ENCODE measurements around the gene CHRDL2.

CHRDL2 gene

DNA sequence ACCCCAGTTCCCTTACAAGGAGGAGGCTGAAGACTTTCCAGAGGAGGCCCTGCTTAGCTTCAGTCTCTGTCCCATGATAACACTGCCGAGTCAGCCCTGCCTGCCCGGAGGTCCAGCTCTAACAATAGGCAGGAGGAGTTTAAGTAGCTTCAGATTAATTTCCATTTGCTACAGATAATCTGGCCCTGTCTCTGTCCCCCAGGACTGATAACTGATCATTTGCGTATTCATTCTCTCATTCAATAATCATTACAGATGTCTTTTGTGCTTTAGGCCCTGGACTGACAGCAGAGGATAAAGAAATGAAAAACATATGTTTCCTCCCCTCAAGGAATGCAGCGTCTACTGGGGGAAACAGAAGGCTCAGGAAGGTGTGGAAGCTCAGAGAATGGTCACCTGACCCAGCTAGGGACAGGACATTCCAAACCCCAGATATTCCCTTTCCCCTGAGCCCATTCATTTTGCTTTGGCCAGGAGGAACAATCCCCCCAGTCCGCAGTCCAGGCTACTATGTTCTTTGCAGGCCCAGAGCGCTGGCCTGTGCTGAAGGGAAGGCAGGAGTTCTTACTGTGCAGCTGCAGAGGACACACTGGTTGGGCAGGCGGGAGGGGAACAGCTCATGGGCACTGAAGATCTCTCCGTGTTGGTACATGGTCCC, 20.8 kb downstream of the CHRDL2 start:
- no peak for ATAC-seq
- no peak for DNase-seq

GRCh38 chr11:74709175-74709574, 22.1 kb downstream of the CHRDL2 start:
- no peak for ATAC-seq
- DNase-seq = no peak

DNA sequence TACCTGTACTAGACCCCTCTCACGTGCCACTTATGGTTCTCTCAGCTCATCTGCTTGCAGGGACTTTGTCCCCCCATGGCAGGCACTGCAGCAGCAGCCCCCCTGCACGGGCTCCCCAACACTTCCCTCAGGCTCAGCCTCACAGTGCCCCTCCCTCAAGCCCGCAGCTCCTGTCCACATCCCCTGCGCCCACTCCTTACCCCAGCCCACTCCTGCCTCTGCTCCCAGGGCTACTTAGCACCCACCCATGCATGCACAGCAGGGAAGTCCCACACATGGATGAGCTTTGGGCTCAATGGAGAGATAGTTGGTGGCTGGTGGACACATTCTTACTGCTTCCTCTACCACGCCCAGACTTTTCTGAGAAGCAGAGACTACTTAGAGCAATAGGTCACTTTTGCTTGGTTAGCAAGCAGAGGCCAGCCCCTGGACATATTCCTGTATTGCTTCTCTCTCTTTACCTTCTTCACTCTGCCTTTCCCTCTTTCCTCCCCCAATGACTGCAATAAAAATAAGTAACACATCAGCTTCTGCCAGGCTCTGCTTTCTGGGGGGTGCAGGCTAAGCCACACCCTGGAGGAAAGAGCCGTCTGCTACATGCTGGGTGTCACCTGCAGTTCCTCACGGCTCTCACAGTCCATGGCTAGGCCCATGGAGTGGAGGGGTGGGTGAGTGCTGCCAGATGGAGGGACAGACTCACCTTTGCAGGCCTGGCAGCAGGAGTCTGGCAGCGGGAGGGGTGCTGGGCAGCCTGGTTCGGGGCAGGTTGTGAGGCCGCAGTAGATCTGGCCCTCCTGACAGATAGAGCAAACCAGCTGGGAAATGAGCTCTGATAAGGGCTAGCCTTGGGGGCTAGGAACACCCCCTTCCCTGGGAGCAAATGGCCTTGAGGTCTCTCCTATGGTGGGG, 23.4 kb downstream of the CHRDL2 start:
- ATAC-seq = no peak
- no peak for DNase-seq

DNA sequence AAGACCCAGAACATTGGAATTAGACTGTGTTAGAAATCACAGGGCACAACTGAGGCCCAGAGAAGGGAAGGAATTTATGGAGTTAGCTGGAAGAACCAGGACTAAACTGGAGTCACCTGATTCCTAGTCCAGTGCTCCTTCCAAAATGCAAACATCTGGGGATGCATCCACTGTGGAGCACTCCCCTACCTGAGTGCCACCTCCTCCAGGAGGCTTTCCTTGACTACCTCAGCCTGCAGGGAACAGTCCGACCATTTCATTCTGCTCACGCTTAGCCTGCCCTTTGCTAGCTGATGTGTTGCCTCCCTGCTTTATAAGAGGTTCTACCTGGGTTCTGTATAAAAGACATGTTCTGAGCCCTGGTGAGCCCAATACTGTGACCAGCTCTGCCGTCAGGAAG, 24.0 kb downstream of the CHRDL2 start:
- DNase-seq (no peak), ATAC-seq (no peak)

GRCh38 chr11:74703211-74703610, 28.0 kb downstream of the CHRDL2 start:
- ATAC-seq (no peak), DNase-seq (no peak)

DNA sequence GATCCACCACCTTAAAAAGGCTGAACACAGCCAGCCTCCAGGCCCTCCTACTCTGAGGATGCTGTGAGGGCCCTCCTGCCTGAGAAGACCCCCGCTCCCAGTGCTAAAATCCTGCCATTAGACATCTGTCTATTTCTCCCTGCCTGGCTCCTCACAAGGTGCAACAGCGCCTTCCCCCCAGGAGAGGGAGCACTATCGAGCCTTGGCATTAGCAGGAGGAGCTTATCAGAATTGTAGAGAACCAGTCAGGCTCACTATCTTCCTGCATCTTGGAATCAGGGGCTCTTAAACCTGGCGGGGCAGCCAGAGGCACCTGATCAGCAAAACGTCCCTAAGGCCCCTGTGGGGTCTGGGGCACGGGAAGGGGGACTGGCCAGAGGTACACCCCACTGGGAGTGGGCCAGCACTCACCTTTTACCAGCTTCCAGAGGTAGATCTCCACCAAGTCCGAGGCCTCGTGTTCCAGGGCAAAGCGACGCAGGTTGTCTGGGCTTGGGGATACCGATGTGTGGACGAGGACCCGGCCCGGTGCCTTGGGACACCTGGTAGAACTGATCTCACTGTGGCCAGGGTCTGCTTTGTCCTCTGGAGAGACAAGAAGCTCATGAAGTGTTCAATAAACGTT, 28.7 kb downstream of the CHRDL2 start:
- peak; percentile 65 for DNase-seq
- peak; percentile 32 for ATAC-seq

GRCh38 chr11:74701351-74701750, 29.9 kb downstream of the CHRDL2 start:
- DNase-seq = no peak

GRCh38 chr11:74699615-74700396, 31.4 kb downstream of the CHRDL2 start:
- DNase-seq (no peak), ATAC-seq (peak; percentile 40)

More at GRCh38 chr11:74701351-74701750, 29.9 kb downstream of the CHRDL2 start:
- no peak for ATAC-seq

- DNase-seq (no peak), ATAC-seq (no peak)
Measured at GRCh38 chr11:74697722-74698121, 33.5 kb downstream of the CHRDL2 start.

GRCh38 chr11:74696939-74697675, 34.1 kb downstream of the CHRDL2 start:
- no peak for DNase-seq
- ATAC-seq = no peak

DNA sequence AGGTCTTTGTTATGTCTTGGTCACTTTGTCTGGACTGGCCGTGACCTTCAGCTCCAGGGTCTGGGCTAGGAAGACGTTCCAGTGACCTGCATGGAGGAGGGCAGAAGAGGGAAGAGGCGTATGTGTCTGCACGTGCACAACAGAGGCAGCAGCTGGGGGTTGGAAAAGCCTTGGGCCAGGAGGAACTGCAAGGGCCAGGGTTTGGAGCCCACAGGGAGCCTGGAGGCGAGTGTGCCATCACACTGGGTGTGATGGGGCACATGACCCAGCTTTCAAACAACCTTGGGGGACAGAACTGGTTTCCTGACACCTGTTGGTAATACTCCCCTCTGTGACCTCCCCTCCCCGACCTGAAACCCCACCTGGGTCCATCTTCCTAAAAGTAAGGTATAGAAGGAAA, 34.7 kb downstream of the CHRDL2 start:
- ATAC-seq (no peak), DNase-seq (no peak)

- DNase-seq (no peak), ATAC-seq (no peak)
Measured at GRCh38 chr11:74695705-74696280, 35.4 kb downstream of the CHRDL2 start.

- ATAC-seq (no peak), DNase-seq (no peak)
Measured at GRCh38 chr11:74694136-74694930, 36.9 kb downstream of the CHRDL2 start.

GRCh38 chr11:74693531-74693930, 37.7 kb downstream of the CHRDL2 start:
- no peak for ATAC-seq
- DNase-seq = no peak

DNA sequence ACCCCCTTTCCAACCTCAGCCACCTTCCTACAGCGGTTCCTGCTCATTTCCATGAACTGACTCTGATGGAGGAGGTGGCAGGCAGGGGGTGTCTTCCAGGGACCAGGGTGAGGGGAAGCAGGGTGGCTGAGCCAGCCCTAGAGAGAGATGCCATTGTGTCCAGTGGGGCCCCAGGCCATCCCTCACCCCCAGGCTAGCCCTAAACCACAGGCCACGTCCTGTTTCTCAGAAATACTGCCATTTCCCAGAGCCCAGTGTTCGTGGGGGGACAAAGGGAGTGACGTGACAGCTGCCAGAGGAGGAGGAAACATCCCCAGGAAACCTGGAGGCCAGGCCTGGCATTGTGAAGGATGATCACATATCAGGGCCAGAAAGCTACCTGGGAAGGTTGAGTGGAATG, 39.5 kb downstream of the CHRDL2 start:
- no peak for DNase-seq
- no peak for ATAC-seq

DNA sequence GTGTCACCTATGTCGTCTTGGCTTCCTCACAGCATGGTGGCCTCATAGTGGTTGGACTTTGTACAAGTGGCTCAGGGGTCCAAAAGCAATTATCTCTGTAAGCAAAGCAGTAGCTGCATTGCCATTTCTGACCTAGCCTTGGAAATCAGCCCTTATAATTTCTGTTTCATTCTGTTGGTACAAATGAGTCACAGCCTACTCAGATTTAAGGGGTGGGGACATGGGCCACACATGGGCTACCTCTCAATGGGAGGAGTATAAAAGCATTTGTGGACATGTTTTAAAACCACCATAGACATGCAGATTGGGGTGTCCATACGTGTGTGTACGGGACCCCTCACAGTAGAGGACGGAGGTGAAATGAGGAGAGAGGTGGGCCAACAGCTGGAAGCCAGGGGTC, 41.6 kb downstream of the CHRDL2 start:
- ATAC-seq (no peak), DNase-seq (no peak)

DNA sequence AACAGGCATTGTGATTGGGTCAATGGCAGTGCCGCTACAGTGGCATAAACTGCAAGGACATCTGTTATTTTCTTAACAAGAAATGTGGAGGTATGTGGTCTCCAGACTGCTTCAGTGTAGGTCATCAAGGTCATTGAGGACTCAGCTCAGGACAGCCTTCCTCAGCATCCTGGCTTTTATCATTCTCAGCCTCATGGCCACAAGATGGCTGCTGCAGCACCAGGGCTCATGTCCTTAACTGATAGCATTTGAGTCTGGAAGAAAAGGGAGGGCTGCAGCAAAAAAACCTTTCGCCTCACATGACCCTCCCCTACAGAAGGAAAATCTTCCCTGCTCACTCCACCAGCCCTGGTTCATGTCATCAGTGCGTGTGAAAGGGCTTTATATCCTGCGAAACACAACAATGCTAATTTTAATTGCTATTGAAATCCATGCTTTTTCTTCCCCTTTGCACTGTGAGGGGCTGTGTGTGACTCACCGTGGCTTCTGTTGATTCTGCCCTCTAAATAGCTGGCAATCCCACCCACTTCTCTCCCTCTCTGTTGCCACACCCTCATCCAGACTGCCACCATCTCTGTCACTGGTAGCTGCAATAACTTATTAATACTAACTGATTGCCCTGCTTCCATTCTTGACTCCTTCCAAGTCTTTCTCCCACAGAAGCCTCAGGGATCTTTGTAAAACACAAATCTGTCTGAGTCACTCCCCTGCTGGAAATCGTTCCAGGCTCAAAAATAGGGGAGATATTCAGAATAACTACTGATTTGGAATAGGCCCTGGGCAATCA, 43.8 kb downstream of the CHRDL2 start:
- ATAC-seq = no peak
- DNase-seq = no peak

DNA sequence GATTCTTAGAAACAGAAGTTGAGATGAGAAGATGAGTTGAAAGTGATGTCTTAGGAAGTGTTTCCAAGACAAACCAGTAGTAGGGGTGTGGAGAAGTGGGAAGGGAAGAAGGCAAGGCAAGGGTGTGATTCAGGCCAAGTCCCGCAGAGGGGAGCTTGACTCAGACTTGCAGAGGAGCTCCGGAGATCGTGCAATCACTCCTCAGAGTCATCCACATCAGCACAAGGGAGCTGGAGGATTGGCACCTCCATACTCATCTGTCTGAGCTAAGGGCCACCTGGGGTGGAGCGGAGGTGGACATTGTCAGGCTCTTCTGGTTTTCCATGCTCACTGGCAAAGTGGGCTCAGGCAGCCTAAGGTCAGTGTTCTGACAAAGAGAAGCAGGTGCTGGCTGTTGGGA, 44.4 kb downstream of the CHRDL2 start:
- no peak for DNase-seq
- no peak for ATAC-seq

DNA sequence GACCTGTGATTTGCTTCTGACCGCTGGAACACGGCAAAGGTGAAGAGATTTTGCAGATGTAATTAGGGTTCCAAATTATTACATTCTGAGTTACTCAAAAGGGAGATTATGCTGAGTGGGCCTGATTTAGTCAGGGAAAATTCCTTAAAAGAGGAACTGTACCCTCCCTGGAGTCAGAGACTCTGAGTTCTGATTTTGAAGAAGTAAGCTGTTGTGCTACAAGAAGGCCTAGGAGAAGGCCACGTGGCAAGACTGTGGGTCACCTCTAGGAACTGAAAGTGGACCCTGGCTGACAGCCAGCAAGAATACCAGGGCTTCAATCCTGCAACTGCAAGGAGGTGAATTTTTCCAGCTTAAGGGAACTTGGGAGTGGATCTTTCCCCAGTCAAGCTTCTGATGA, 45.3 kb downstream of the CHRDL2 start:
- ATAC-seq = no peak
- no peak for DNase-seq

DNA sequence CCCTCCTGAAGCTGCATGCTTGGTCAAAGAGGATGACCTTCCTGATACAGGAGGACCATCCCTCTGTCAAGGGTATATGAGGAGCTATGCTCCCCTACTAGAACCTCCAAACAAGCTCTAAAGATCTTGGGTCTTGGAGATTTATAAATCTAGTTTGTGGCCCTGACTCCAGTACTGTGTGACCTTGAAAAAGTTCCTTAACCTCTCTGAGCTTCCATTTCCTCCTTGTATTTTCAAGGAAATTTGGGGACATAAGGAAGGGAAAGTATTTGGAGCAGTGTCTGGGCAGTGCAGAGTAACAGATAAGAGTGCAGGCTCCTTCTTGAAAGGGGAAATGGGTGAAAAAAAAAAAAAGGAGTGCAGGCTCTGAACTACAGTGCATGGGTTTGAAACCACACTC, 45.9 kb downstream of the CHRDL2 start:
- ATAC-seq = no peak
- no peak for DNase-seq
